Esophagus squamous epithelium (tissue), 4 donors: Measurements from ENCODE around the gene FBXO24.

Experiments used
- CTCF ChIP-seq, 6 experiments: fragments of 450-650 bp in 4 of 6; fragments of 200-600 bp in 2 of 6; sonication (generic) in 2 of 6; IDR thresholded peaks; one replicate each; pipeline ENCODE4 v1.5.1; 2016 to 2019; ENCODE audit warnings: antibody characterized with exemption in 6 of 6, mild to moderate bottlenecking in 4 of 6, moderate library complexity in 4 of 6
- POLR2A ChIP-seq, 4 donors: fragments of 450-650 bp; IDR thresholded peaks; one replicate each; pipeline ENCODE4 v1.6.1; 2017; ENCODE audit warnings: antibody characterized with exemption in 4 of 4, mild to moderate bottlenecking in 4 of 4, moderate library complexity in 3 of 4

- TF ChIP-seq CTCF (IDR thresholded peaks at IDR 0.05), result no peak
- TF ChIP-seq POLR2A (IDR thresholded peaks at IDR 0.05), result no peak
Measured at GRCh38 chr7:100546129-100546925, 39.8 kb upstream of the FBXO24 start.
